Measurements from ENCODE around the gene DOC2B.
"Not testable (repeated sequence)": the region's sequence is repeated elsewhere in the genome, so short reads cannot be mapped to it uniquely, and the experiment has no call there.

GRCh38 chr17:134332-134785 is 47.1 kb downstream of the DOC2B start:
- not testable (repeated sequence) for TF ChIP-seq RAD21 (conservative IDR thresholded peaks at IDR 0.05); CTCF (IDR thresholded peaks at IDR 0.05; ENCODE audit: poor library complexity, severe bottlenecking); EZH2 (IDR thresholded peaks at IDR 0.05; ENCODE audit: borderline replicate concordance, insufficient read depth, low read length, poor library complexity, severe bottlenecking); POLR2AphosphoS5 (IDR thresholded peaks at IDR 0.05); MXI1 (conservative IDR thresholded peaks at IDR 0.05; ENCODE audit: poor library complexity, severe bottlenecking); REST (IDR thresholded peaks at IDR 0.05; ENCODE audit: borderline replicate concordance); TAF1 (IDR thresholded peaks at IDR 0.05; ENCODE audit: low read depth); EP300 (conservative IDR thresholded peaks at IDR 0.05; ENCODE audit: poor library complexity, severe bottlenecking)

Measured in neural cell (in vitro differentiated cells).